H1 (cell line): ENCODE results near the gene KCNQ1. TPM values are rescaled to one million over a fixed set of nuclear protein-coding genes. Genes with fewer than 3 reads are reported as not detected.

Experiments used
- CTCF ChIA-PET: fragments of 300-600 bp; sonication (Branson Sonifier 250); formaldehyde crosslinking; loops from one replicate; lab custom pipeline; 2021; ENCODE audit not compliant: partially characterized antibody; lab: Charles Lee
- POLR2A ChIA-PET: fragments of 300-600 bp; sonication (Branson Sonifier 250); formaldehyde crosslinking; loops from one replicate; lab custom pipeline; 2021; ENCODE audit warnings: inconsistent platforms; ENCODE audit not compliant: partially characterized antibody; lab: Charles Lee
- DNase-seq, 2 experiments: peaks; one replicate each; pipeline versions ENCODE4 v3.0.0 to v3.0.0-alpha.2; 2010 to 2022; ENCODE audit warnings: low spot score in 2 of 2, low read depth in 1 of 2, mixed read lengths in 1 of 2
- FAIRE-seq: peaks from 2 replicates; lab custom pipeline; 2011; peaks lifted over from hg19 to GRCh38; lab: Jason Lieb, UNC
- H2AFZ ChIP-seq: 2 replicates; pipeline ENCODE4 v1.8.1; 2012; ENCODE audit warnings: low read length, inconsistent platforms
- H2AK5ac ChIP-seq: 2 replicates; pipeline ENCODE4 v1.6.1; 2013; ENCODE audit warnings: low read depth, low read length
- H2BK120ac ChIP-seq: replicated peaks from 2 replicates; pipeline ENCODE3; 2013; ENCODE audit warnings: low read depth, low read length, inconsistent platforms
- H2BK12ac ChIP-seq: 2 replicates; pipeline ENCODE4 v1.6.1; 2013; ENCODE audit warnings: low read depth, low read length
- H2BK15ac ChIP-seq: 2 replicates; pipeline ENCODE4 v1.6.1; 2013; ENCODE audit warnings: low read length
- H2BK20ac ChIP-seq: 2 replicates; pipeline ENCODE4 v1.6.1; 2013; ENCODE audit warnings: low read length
- H2BK5ac ChIP-seq: 2 replicates; pipeline ENCODE4 v1.6.1; 2013; ENCODE audit warnings: low read depth, low read length
- H3K14ac ChIP-seq: 2 replicates; pipeline ENCODE4 v1.6.1; 2013; ENCODE audit warnings: inconsistent platforms; ENCODE audit not compliant: insufficient read length
- H3K18ac ChIP-seq: 2 replicates; pipeline ENCODE4 v1.6.1; 2013; ENCODE audit warnings: low read length; ENCODE audit errors: extremely low read depth
- H3K23ac ChIP-seq: 2 replicates; pipeline ENCODE4 v1.6.1; 2013; ENCODE audit warnings: inconsistent platforms; ENCODE audit not compliant: insufficient read length
- H3K23me2 ChIP-seq: 2 replicates; pipeline ENCODE4 v1.6.1; 2013; ENCODE audit warnings: low read depth, low read length
- H3K27ac ChIP-seq: 2 replicates; pipeline ENCODE4 v1.6.1; 2011; ENCODE audit warnings: low read depth, low read length, inconsistent platforms
- H3K27me3 ChIP-seq, 4 experiments: replicated peaks in 1 of 4; 1 replicate in 1 of 4; 2 replicates in 3 of 4; pipeline versions ENCODE4 v1.6.1 to v1.8.1; 2011 to 2013; ENCODE audit warnings: low read length in 3 of 4, mild to moderate bottlenecking in 3 of 4, inconsistent platforms in 2 of 4, mixed read lengths in 2 of 4, moderate library complexity in 1 of 4; ENCODE audit not compliant: control insufficient read depth in 3 of 4, insufficient read depth in 3 of 4; ENCODE audit errors: extremely low read depth in 1 of 4
- H3K36me3 ChIP-seq, 4 experiments: 2 replicates each; pipeline versions ENCODE4 v1.6.1 to v1.8.1; 2011 to 2013; ENCODE audit warnings: mild to moderate bottlenecking in 4 of 4, low read length in 3 of 4, moderate library complexity in 2 of 4, control low read depth in 1 of 4, inconsistent platforms in 1 of 4; ENCODE audit not compliant: insufficient read depth in 4 of 4, control insufficient read depth in 2 of 4
- H3K4ac ChIP-seq: replicated peaks from 2 replicates; pipeline ENCODE3; 2013; ENCODE audit warnings: low read length, low read depth, mixed read lengths, inconsistent platforms; ENCODE audit not compliant: insufficient read length
- H3K4me1 ChIP-seq, 4 experiments: replicated peaks in 1 of 4; 1 replicate in 1 of 4; 2 replicates in 3 of 4; pipeline versions ENCODE4 v1.6.1 to v1.8.1; 2011 to 2013; ENCODE audit warnings: low read length in 3 of 4, inconsistent platforms in 2 of 4, mixed read lengths in 1 of 4; ENCODE audit not compliant: insufficient read depth in 4 of 4, control insufficient read depth in 3 of 4
- H3K4me2 ChIP-seq, 2 experiments: 2 replicates each; pipeline versions ENCODE4 v1.6.1 to v1.8.1; 2011 to 2013; ENCODE audit warnings: low read depth in 2 of 2, low read length in 2 of 2, control low read depth in 1 of 2, inconsistent platforms in 1 of 2, mild to moderate bottlenecking in 1 of 2; ENCODE audit not compliant: insufficient read depth in 1 of 2
- H3K4me3 ChIP-seq, 4 experiments: fragments of 200-600, 300-600 bp in 1 of 4; sonication (generic), shearing (Covaris generic), sonication (Bioruptor Twin) in 1 of 4; 2 replicates each; pipeline versions ENCODE4 v1.5.1 to v1.8.1; 2011 to 2016; ENCODE audit warnings: low read length in 4 of 4, low read depth in 3 of 4, control low read depth in 2 of 4, inconsistent platforms in 2 of 4, mild to moderate bottlenecking in 2 of 4, mixed read lengths in 1 of 4, moderate library complexity in 1 of 4; ENCODE audit not compliant: insufficient read depth in 2 of 4; ENCODE audit errors: extremely low read depth in 1 of 4
- H3K56ac ChIP-seq: replicated peaks from 2 replicates; pipeline ENCODE3; 2013; ENCODE audit warnings: low read depth, mild to moderate bottlenecking, mixed read lengths, low read length, inconsistent platforms; ENCODE audit not compliant: insufficient read length
- H3K79me1 ChIP-seq: 2 replicates; pipeline ENCODE4 v1.6.1; 2013; ENCODE audit warnings: low read depth, low read length, control low read depth
- H3K79me2 ChIP-seq, 2 experiments: 2 replicates each; pipeline versions ENCODE4 v1.6.1 to v1.8.1; 2012 to 2013; ENCODE audit warnings: low read length in 2 of 2, mild to moderate bottlenecking in 2 of 2, inconsistent platforms in 1 of 2; ENCODE audit not compliant: insufficient read depth in 2 of 2, control insufficient read depth in 1 of 2
- H3K9ac ChIP-seq, 4 experiments: replicated peaks in 1 of 4; 1 replicate in 1 of 4; 2 replicates in 3 of 4; pipeline versions ENCODE4 v1.6.1 to v1.8.1; 2011 to 2013; ENCODE audit warnings: low read depth in 3 of 4, low read length in 3 of 4, control low read depth in 2 of 4, mild to moderate bottlenecking in 2 of 4, moderate library complexity in 2 of 4, inconsistent platforms in 1 of 4; ENCODE audit errors: extremely low read depth in 1 of 4
- H3K9me3 ChIP-seq, 2 experiments: 2 replicates each; pipeline versions ENCODE4 v1.6.1 to v1.8.1; 2012 to 2013; ENCODE audit warnings: mild to moderate bottlenecking in 2 of 2, moderate library complexity in 2 of 2, control low read depth in 1 of 2, inconsistent platforms in 1 of 2, low read depth in 1 of 2, low read length in 1 of 2, mixed read lengths in 1 of 2; ENCODE audit not compliant: insufficient read depth in 2 of 2
- H4K20me1 ChIP-seq, 2 experiments: replicated peaks in 1 of 2; 2 replicates each; pipeline versions ENCODE3 to v1.8.1; 2011 to 2013; ENCODE audit warnings: inconsistent platforms in 2 of 2, low read length in 2 of 2, mild to moderate bottlenecking in 1 of 2; ENCODE audit not compliant: insufficient read depth in 2 of 2, control insufficient read depth in 1 of 2
- H4K5ac ChIP-seq: 2 replicates; pipeline ENCODE4 v1.6.1; 2013; ENCODE audit warnings: low read length, low read depth, mixed read lengths, inconsistent platforms; ENCODE audit not compliant: insufficient read length
- H4K8ac ChIP-seq: 2 replicates; pipeline ENCODE4 v1.8.0; 2013; ENCODE audit warnings: mild to moderate bottlenecking, moderate library complexity, low read length, inconsistent platforms; ENCODE audit not compliant: insufficient read depth; ENCODE audit errors: extremely low read depth
- H4K91ac ChIP-seq: replicated peaks from 2 replicates; pipeline ENCODE3; 2013; ENCODE audit warnings: low read length, mixed read lengths, inconsistent platforms; ENCODE audit not compliant: insufficient read length
- ATF2 ChIP-seq: IDR thresholded peaks from 2 replicates; pipeline ENCODE4 v1.6.1; 2012; ENCODE audit warnings: low read length, inconsistent platforms
- ATF3 ChIP-seq: IDR thresholded peaks from 2 replicates; pipeline ENCODE4 v1.6.1; 2011; ENCODE audit warnings: low read depth, mild to moderate bottlenecking, low read length; ENCODE audit not compliant: insufficient read depth
- EP300 ChIP-seq, 2 experiments: IDR thresholded peaks; 1 replicate in 1 of 2; 2 replicates in 1 of 2; pipeline ENCODE4 v1.6.1; 2011 to 2012; ENCODE audit warnings: low read depth in 2 of 2, low read length in 2 of 2, mild to moderate bottlenecking in 2 of 2, borderline replicate concordance in 1 of 2, inconsistent platforms in 1 of 2, moderate library complexity in 1 of 2
- HDAC6 ChIP-seq: IDR thresholded peaks from one replicate; pipeline ENCODE4 v1.7.1; 2012; ENCODE audit warnings: low read depth, mild to moderate bottlenecking, inconsistent platforms, low read length, moderate library complexity
- KDM4A ChIP-seq: IDR thresholded peaks from one replicate; pipeline ENCODE4 v1.7.1; 2012; ENCODE audit warnings: low read depth, mild to moderate bottlenecking, moderate library complexity, low read length, inconsistent platforms; ENCODE audit not compliant: severe bottlenecking
- NANOG ChIP-seq: IDR thresholded peaks from 2 replicates; pipeline ENCODE4 v1.6.1; 2011; ENCODE audit warnings: low read length, low read depth, mild to moderate bottlenecking, inconsistent platforms; ENCODE audit not compliant: insufficient read depth, poor library complexity, severe bottlenecking
- NRF1 ChIP-seq: IDR thresholded peaks from 2 replicates; pipeline ENCODE4 v1.6.1; 2011; ENCODE audit warnings: mild to moderate bottlenecking, low read depth, low read length, improper control_type of control experiment
- PHF8 ChIP-seq: fragments of 200-600 bp; sonication (generic); conservative IDR thresholded peaks from 2 replicates; pipeline ENCODE4 v1.7.1; 2012; ENCODE audit warnings: low read depth, mild to moderate bottlenecking, inconsistent platforms, low read length, moderate library complexity
- POLR2AphosphoS5 ChIP-seq: IDR thresholded peaks from 2 replicates; pipeline ENCODE4 v1.6.1; 2011; ENCODE audit warnings: low read depth, low read length
- TBP ChIP-seq: IDR thresholded peaks from 2 replicates; pipeline ENCODE4 v1.6.1; 2011; ENCODE audit warnings: low read depth, low read length, improper control_type of control experiment
- WGBS, 2 experiments: shearing (Covaris generic) in 1 of 2; methylation state at CpG; one replicate each; pipeline versions ENCODE4 v1.1.6 to v1.1.7; 2013 to 2015; ENCODE audit warnings: low lambda C conversion rate in 2 of 2, mixed read lengths in 2 of 2, inconsistent platforms in 1 of 2, low coverage in 1 of 2, missing lambda C conversion rate in 1 of 2; ENCODE audit not compliant: insufficient replicate concordance in 2 of 2, insufficient coverage in 1 of 2, insufficient read length in 1 of 2; ENCODE audit errors: extremely low coverage in 1 of 2, missing lambda C conversion rate in 1 of 2; 5-methylcytosine and 5-hydroxymethylcytosine counted together
- polyA plus RNA-seq, 7 experiments: library from polyadenylated mRNA; depleted of rRNA in 3 of 7; stranded (reverse) in 5 of 7; unstranded in 2 of 7; fragments of >200 nt in 5 of 7; fragments of 200-250 nt in 2 of 7; gene quantifications; 1 replicate in 5 of 7; 2 replicates in 1 of 7; 4 replicates in 1 of 7; pipeline versions ENCODE4 v1.2.1 to v1.2.3, GENCODE V29; 2011 to 2013; ENCODE audit warnings: missing spikeins in 2 of 7, mixed read lengths in 2 of 7
- total RNA-seq: library from RNA; stranded (reverse); fragmentation: NEBNext Ultra II Directional; extraction: Animal tissue kit (Norgen Biotek cat#: 25700); gene quantifications from 2 replicates; pipeline ENCODE4 v1.2.1, GENCODE V29; 2021

The KCNQ1 gene
- total and polyA plus RNA-seq, 2 of the 8 experiments (the other 6 are each of a cell fraction or from before 2014, with no cell fraction given), result 1.9 to 2.0 TPM

- Histone ChIP-seq H3K23ac (no peak overlapping the region), H2BK5ac (no peak overlapping the region), H3K4me3 (no peak overlapping the region), H3K9ac (no peak overlapping the region), H4K20me1 (peaks cover 0 to 2% of the 10 kb centered on the region in 2 experiments), H3K27ac (no peak overlapping the region), H3K14ac (no peak overlapping the region), H3K79me2 (no peaks in the 10 kb centered on the region), H4K8ac (no peak overlapping the region), H3K79me1 (no peaks in the 10 kb centered on the region), H3K4me1 (peaks cover 3 to 14% (median 5%) of the 10 kb centered on the region in 4 experiments; a peak in 6 of 7 replicates), H2BK12ac (no peak overlapping the region), H3K23me2 (peaks cover 4% of the 10 kb centered on the region; the same call in 1 of the 2 replicates), H3K4ac (no peak overlapping the region), H2BK120ac (no peak overlapping the region), H2AK5ac (no peak overlapping the region), H3K18ac (no peak overlapping the region), H4K91ac (no peak overlapping the region), H2AFZ (no peak overlapping the region), H2BK20ac (no peak overlapping the region), H3K56ac (no peak overlapping the region), H4K5ac (no peak overlapping the region), H3K9me3 (no peaks in the 10 kb centered on the region), H3K4me2 (no peak overlapping the region), H2BK15ac (no peak overlapping the region), H3K27me3 (peaks cover 0 to 35% (median 22%) of the 10 kb centered on the region in 4 experiments; a peak in 6 of 7 replicates), H3K36me3 (no peaks in the 10 kb centered on the region)
- CTCF ChIA-PET, result interaction anchor here (0.6 to 1.5 kb wide), 2 partner anchors 79 to 81 kb away, joined by 3 to 4 read pairs; partner anchors contain the start of gene CDKN1C
- DNase-seq (no peak), FAIRE-seq (no peak)
- WGBS, 2 experiments, result 84% methylated on average over 27 of the region's 39 CpGs; no CpG with 5 or more reads in 1 of the 2 experiments
- POLR2A ChIA-PET, result no interaction called here
- TF ChIP-seq KDM4A (no peak), ATF2 (no peak), NRF1 (no peak), NANOG (no peak), PHF8 (no peak), POLR2AphosphoS5 (no peak), EP300 (IDR thresholded peaks at IDR 0.05; ENCODE audit: borderline replicate concordance in 1 of 2, low read depth in 2 of 2, low read length in 2 of 2) (no peak), HDAC6 (no peak), ATF3 (no peak), TBP (no peak)
These were observed 362.3 kb downstream of the KCNQ1 start for GRCh38 chr11:2807025-2807681.
